ENCODE results near the gene ZNF440. TPM values are rescaled to one million over a fixed set of nuclear protein-coding genes. Genes with fewer than 3 reads are reported as not detected.

Gene ZNF440
- total RNA-seq, 1 experiment from 2014 or later, result 11.4 TPM

GRCh38 chr19:11806354-11807098, 7.5 kb upstream of the ZNF440 start:
- H3K4me1 ChIP-seq (ENCODE audit: control insufficient read depth in 1 of 2, insufficient read depth in 2 of 2, low read length in 2 of 2), result no peaks in the 10 kb centered on the region
- ATAC-seq (no peak), DNase-seq (ENCODE audit: low read depth, low spot score) (no peak)
- H3K4me3 ChIP-seq (replicated peaks in 1 of 2; ENCODE audit: low read depth in 1 of 2, low read length in 2 of 2), result no peak overlapping the region
- H3K9me2 ChIP-seq (ENCODE audit: insufficient read depth), result no peaks in the 10 kb centered on the region
- ChIA-PET POLR2A (no interaction called here), CTCF (no interaction called here), RAD21 (ENCODE audit: low non-redundant PET in 1 of 2, low total read pairs in 2 of 2, uncharacterized antibody in 2 of 2, unreplicated experiment in 2 of 2) (no interaction called here)
- intact Hi-C loops (cut with micrococcal nuclease), result no loop called here
- H3K79me2 ChIP-seq (ENCODE audit: insufficient read depth, low read length), result no peaks in the 10 kb centered on the region
- H3K27me3 ChIP-seq (ENCODE audit: insufficient read depth, low read length), result no peaks in the 10 kb centered on the region
- H2AFZ ChIP-seq (ENCODE audit: low read depth, low read length, poor library complexity, severe bottlenecking), result no peak overlapping the region
- peak; percentile 64 for TF ChIP-seq ZNF274 (IDR thresholded peaks at IDR 0.05; ENCODE audit: low read depth, low read length)
- no peak for TF ChIP-seq ATF3 (IDR thresholded peaks at IDR 0.05)
- no peak for TF ChIP-seq JUND (IDR thresholded peaks at IDR 0.05)
- TF ChIP-seq CEBPB (IDR thresholded peaks at IDR 0.05; ENCODE audit: low read depth), result no peak
- TF ChIP-seq CBX3 (IDR thresholded peaks at IDR 0.05; ENCODE audit: low read depth), result no peak
- peaks cover 25% of the 10 kb centered on the region in 2 experiments; a peak in 2 of 4 replicates for H3K9me3 ChIP-seq (ENCODE audit: control insufficient read depth in 1 of 2, insufficient read depth in 1 of 2, low read depth in 1 of 2, low read length in 2 of 2)
- H3K27ac ChIP-seq (ENCODE audit: low read depth, low read length), result no peak overlapping the region
- no peaks in the 10 kb centered on the region for H3K36me3 ChIP-seq (ENCODE audit: control insufficient read depth in 1 of 2, insufficient read depth in 2 of 2, low read length in 2 of 2)
- no peak overlapping the region for H3K4me2 ChIP-seq (ENCODE audit: low read length)
- BruUV-seq (replicated peaks), result no TSS peak
- no peaks in the 10 kb centered on the region for H4K20me1 ChIP-seq (ENCODE audit: insufficient read depth)
- no peak overlapping the region for H3K9ac ChIP-seq (ENCODE audit: low read length)

- H3K4me3 ChIP-seq (replicated peaks in 1 of 2; ENCODE audit: low read depth in 1 of 2, low read length in 2 of 2), result no peak overlapping the region
- POLR2A ChIA-PET, result no interaction called here
- no peak for TF ChIP-seq POLR2A (IDR thresholded peaks at IDR 0.05; ENCODE audit: borderline replicate concordance, extremely low read depth, insufficient read depth, insufficient read length)
- TF ChIP-seq SRF (IDR thresholded peaks at IDR 0.05; ENCODE audit: low read depth), result no peak
- no peak for TF ChIP-seq FOSL1 (IDR thresholded peaks at IDR 0.05; ENCODE audit: low read depth)
- no peak for TF ChIP-seq CTCF (IDR thresholded peaks at IDR 0.05 in 2 of 3, conservative IDR thresholded peaks at IDR 0.05 in 1 of 3; ENCODE audit: borderline replicate concordance in 1 of 3, insufficient read depth in 1 of 3, low read depth in 2 of 3, low read length in 2 of 3)
- no peak for TF ChIP-seq POLR2AphosphoS5 (IDR thresholded peaks at IDR 0.05; ENCODE audit: low read depth, low read length)
- no peak for TF ChIP-seq TCF7L2 (IDR thresholded peaks at IDR 0.05; ENCODE audit: borderline replicate concordance, extremely low read depth, insufficient read depth, insufficient read length)
- TF ChIP-seq ELF1 (IDR thresholded peaks at IDR 0.05; ENCODE audit: borderline replicate concordance, low read depth), result no peak
- no peak for TF ChIP-seq ATF3 (IDR thresholded peaks at IDR 0.05)
- no peak for TF ChIP-seq CBX3 (IDR thresholded peaks at IDR 0.05; ENCODE audit: low read depth)
- no peak for TF ChIP-seq ZBTB33 (IDR thresholded peaks at IDR 0.05; ENCODE audit: extremely low read depth, insufficient replicate concordance, low read length)
- TF ChIP-seq ZFX (IDR thresholded peaks at IDR 0.05), result no peak
- TF ChIP-seq YY1 (IDR thresholded peaks at IDR 0.05; ENCODE audit: extremely low read depth, insufficient replicate concordance, low read depth, low read length), result no peak
- TF ChIP-seq SP1 (IDR thresholded peaks at IDR 0.05; ENCODE audit: low read depth), result no peak
- TF ChIP-seq ZNF274 (IDR thresholded peaks at IDR 0.05; ENCODE audit: low read depth, low read length), result no peak
- no peak for TF ChIP-seq EZH2phosphoT487 (IDR thresholded peaks at IDR 0.05; ENCODE audit: borderline replicate concordance)
These were observed 7.0 kb upstream of the ZNF440 start for GRCh38 chr19:11807099-11807380.

More at GRCh38 chr19:11807099-11807380, 7.0 kb upstream of the ZNF440 start:
- Histone ChIP-seq H3K27ac (ENCODE audit: low read depth, low read length) (no peak overlapping the region), H3K4me1 (ENCODE audit: control insufficient read depth in 1 of 2, insufficient read depth in 2 of 2, low read length in 2 of 2) (no peaks in the 10 kb centered on the region), H4K20me1 (ENCODE audit: insufficient read depth) (no peaks in the 10 kb centered on the region), H3K79me2 (ENCODE audit: insufficient read depth, low read length) (no peaks in the 10 kb centered on the region), H2AFZ (ENCODE audit: low read depth, low read length, poor library complexity, severe bottlenecking) (no peak overlapping the region), H3K4me2 (ENCODE audit: low read length) (no peak overlapping the region), H3K27me3 (ENCODE audit: insufficient read depth, low read length) (no peaks in the 10 kb centered on the region), H3K9ac (ENCODE audit: low read length) (no peak overlapping the region), H3K9me3 (ENCODE audit: control insufficient read depth in 1 of 2, insufficient read depth in 1 of 2, low read depth in 1 of 2, low read length in 2 of 2) (peaks cover 25% of the 10 kb centered on the region in 2 experiments; a peak in 2 of 4 replicates), H3K36me3 (ENCODE audit: control insufficient read depth in 1 of 2, insufficient read depth in 2 of 2, low read length in 2 of 2) (no peaks in the 10 kb centered on the region), H3K9me2 (ENCODE audit: insufficient read depth) (no peaks in the 10 kb centered on the region)
- ATAC-seq (no peak), DNase-seq (ENCODE audit: low read depth, low spot score) (no peak)
- ChIA-PET CTCF (no interaction called here), RAD21 (ENCODE audit: low non-redundant PET in 1 of 2, low total read pairs in 2 of 2, uncharacterized antibody in 2 of 2, unreplicated experiment in 2 of 2) (no interaction called here)
- intact Hi-C loops (cut with micrococcal nuclease), result no loop called here
- no TSS peak for BruUV-seq (replicated peaks)
